Suprapubic skin (tissue), 4 donors: ENCODE data around the gene CFAP97D1.

Experiments
- CTCF ChIP-seq, 2 donors: fragments of 200-600 bp in 1 of 2; fragments of 450-650 bp in 1 of 2; sonication (generic) in 1 of 2; IDR thresholded peaks; one replicate each; pipeline ENCODE4 v1.5.1; 2016 to 2019; ENCODE audit warnings: antibody characterized with exemption in 2 of 2, mild to moderate bottlenecking in 1 of 2, moderate library complexity in 1 of 2
- EP300 ChIP-seq: sonication (generic); formaldehyde crosslinking; IDR thresholded peaks from one replicate; pipeline ENCODE4 v1.6.1; 2017; ENCODE audit warnings: antibody characterized with exemption
- POLR2AphosphoS5 ChIP-seq, 3 donors: sonication (generic); formaldehyde crosslinking; IDR thresholded peaks; one replicate each; pipeline ENCODE4 v1.6.1; 2017; ENCODE audit warnings: antibody characterized with exemption in 3 of 3

- no peak for TF ChIP-seq CTCF (IDR thresholded peaks at IDR 0.05)
- no peak for TF ChIP-seq POLR2AphosphoS5 (IDR thresholded peaks at IDR 0.05)
- TF ChIP-seq EP300: no peak
These were observed 21.6 kb upstream of the CFAP97D1 start, which contains the start of gene SOST for GRCh38 chr17:43758497-43759174.
